Upper lobe of left lung (tissue), 6 donors: ENCODE results near the gene CAV1. TPM values are rescaled to one million over a fixed set of nuclear protein-coding genes. Genes with fewer than 3 reads are reported as not detected.
"Not testable (repeated sequence)": the region's sequence is repeated elsewhere in the genome, so short reads cannot be mapped to it uniquely, and the experiment has no call there.

ENCODE experiments used
- ATAC-seq, 2 donors: fragments of 200-7000 bp; cut with Tn5 transposase; one replicate each; pipeline ENCODE4 v1.9.1; 2022; ENCODE audit warnings: mild to moderate bottlenecking in 2 of 2, moderate library complexity in 2 of 2; ENCODE audit not compliant: low FRiP score in 2 of 2
- DNase-seq, 2 donors: peaks; one replicate each; pipeline ENCODE4 v3.0.0-alpha.2; 2019 to 2020
- H3K27ac ChIP-seq, 4 donors: fragments of 200-600 bp; sonication (generic); one replicate each; pipeline ENCODE4 v1.5.1; 2016 to 2019
- H3K27me3 ChIP-seq, 4 donors: fragments of 200-600 bp; sonication (generic); one replicate each; pipeline ENCODE4 v1.5.1; 2017 to 2019
- H3K36me3 ChIP-seq, 4 donors: fragments of 200-600 bp; sonication (generic); one replicate each; pipeline ENCODE4 v1.5.1; 2016 to 2019
- H3K4me1 ChIP-seq, 4 donors: fragments of 200-600 bp; sonication (generic); one replicate each; pipeline ENCODE4 v1.5.1; 2018 to 2019
- H3K4me3 ChIP-seq, 4 donors: fragments of 200-600 bp; sonication (generic); one replicate each; pipeline ENCODE4 v1.5.1; 2017 to 2019; ENCODE audit warnings: mild to moderate bottlenecking in 2 of 4, moderate library complexity in 1 of 4
- H3K9me3 ChIP-seq, 4 donors: fragments of 200-600 bp; sonication (generic); one replicate each; pipeline ENCODE4 v1.5.1; 2018 to 2019
- CTCF ChIP-seq, 6 experiments: fragments of 450-650 bp in 4 of 6; fragments of 200-600 bp in 2 of 6; sonication (generic) in 2 of 6; IDR thresholded peaks; one replicate each; pipeline ENCODE4 v1.5.1; 2016 to 2019; ENCODE audit warnings: antibody characterized with exemption in 6 of 6
- EP300 ChIP-seq, 4 donors: sonication (generic); formaldehyde crosslinking; IDR thresholded peaks; one replicate each; pipeline ENCODE4 v1.5.1; 2017; ENCODE audit warnings: antibody characterized with exemption in 4 of 4, control low read depth in 2 of 4
- POLR2A ChIP-seq, 4 donors: fragments of 450-650 bp; IDR thresholded peaks; one replicate each; pipeline ENCODE4 v1.5.1; 2016 to 2017; ENCODE audit warnings: antibody characterized with exemption in 4 of 4, mild to moderate bottlenecking in 2 of 4
- POLR2AphosphoS5 ChIP-seq, 2 donors: sonication (generic); formaldehyde crosslinking; IDR thresholded peaks; one replicate each; pipeline ENCODE4 v1.5.1; 2017; ENCODE audit warnings: antibody characterized with exemption in 2 of 2
- WGBS, 2 donors: methylation state at CpG; one replicate each; pipeline ENCODE4 v1.1.5; 2017 to 2018; 5-methylcytosine and 5-hydroxymethylcytosine counted together
- total RNA-seq, 6 donors: library from RNA; depleted of rRNA in 4 of 6; stranded (reverse); fragments of >200 nt in 4 of 6; gene quantifications; one replicate each; pipeline versions ENCODE4 v1.1.0 to v1.2.1, GENCODE V29; 2016 to 2021
- donor health status: DM: no; HTN: no; CAD: no; lungs with moderate emphysema.
- donor health status: DM: no; HTN: yes; CAD: no; lungs with severe emphysema.

The CAV1 gene
- total RNA-seq, 6 donors from 2014 or later = 207 to 951 (median 552) TPM

- ATAC-seq (peak in 1 of 2 donors; percentile 42), DNase-seq (no peak)
- no peaks in the 10 kb centered on the region for H3K36me3 ChIP-seq
- TF ChIP-seq CTCF (IDR thresholded peaks at IDR 0.05) = no peak
- no peak for TF ChIP-seq POLR2AphosphoS5 (IDR thresholded peaks at IDR 0.05)
- no peak for TF ChIP-seq POLR2A (IDR thresholded peaks at IDR 0.05)
- TF ChIP-seq EP300 (IDR thresholded peaks at IDR 0.05) = no peak
- peak overlapping the region in 1 of 4 donors; percentile 49 for H3K27ac ChIP-seq
- no peak overlapping the region for H3K4me3 ChIP-seq
- H3K9me3 ChIP-seq = no peaks in the 10 kb centered on the region
- 71 to 75% methylated on average over 5 of the region's 5 CpGs for WGBS, 2 donors
- H3K4me1 ChIP-seq = peaks cover 0 to 9% (median 5%) of the 10 kb centered on the region in 4 donors
- no peaks in the 10 kb centered on the region for H3K27me3 ChIP-seq
Observed at GRCh38 chr7:116582806-116583444, 58.1 kb downstream of the CAV1 start.

GRCh38 chr7:116583653-116584052 is 58.8 kb downstream of the CAV1 start:
- 22 to 35% methylated on average over 1 of the region's 1 CpG for WGBS, 2 donors
- H3K4me3 ChIP-seq = no peak overlapping the region
- no peaks in the 10 kb centered on the region for H3K27me3 ChIP-seq
- H3K36me3 ChIP-seq = no peaks in the 10 kb centered on the region
- no peak for ATAC-seq
- DNase-seq = no peak
- peaks cover 6 to 14% (median 10%) of the 10 kb centered on the region in 4 donors for H3K4me1 ChIP-seq
- H3K9me3 ChIP-seq = no peaks in the 10 kb centered on the region
- no peak for TF ChIP-seq POLR2A (IDR thresholded peaks at IDR 0.05)
- no peak for TF ChIP-seq CTCF (IDR thresholded peaks at IDR 0.05)
- no peak for TF ChIP-seq EP300 (IDR thresholded peaks at IDR 0.05)
- TF ChIP-seq POLR2AphosphoS5 (IDR thresholded peaks at IDR 0.05) = no peak
- peak overlapping the region in 1 of 4 donors; percentile 21 for H3K27ac ChIP-seq

GRCh38 chr7:116584721-116585120 is 59.9 kb downstream of the CAV1 start:
- TF ChIP-seq POLR2AphosphoS5 (IDR thresholded peaks at IDR 0.05) = no peak
- no peak for TF ChIP-seq POLR2A (IDR thresholded peaks at IDR 0.05)
- TF ChIP-seq CTCF (IDR thresholded peaks at IDR 0.05) = no peak
- no peak for TF ChIP-seq EP300 (IDR thresholded peaks at IDR 0.05)
- no peaks in the 10 kb centered on the region for H3K36me3 ChIP-seq
- 78 to 81% methylated on average over 1 of the region's 1 CpG for WGBS, 2 donors
- no peaks in the 10 kb centered on the region for H3K27me3 ChIP-seq
- no peak for DNase-seq
- no peak overlapping the region for H3K4me3 ChIP-seq
- H3K27ac ChIP-seq = no peak overlapping the region
- ATAC-seq = no peak
- H3K9me3 ChIP-seq = no peaks in the 10 kb centered on the region
- H3K4me1 ChIP-seq = peaks cover 9 to 19% (median 13%) of the 10 kb centered on the region in 4 donors

- 91 to 92% methylated on average over 3 of the region's 3 CpGs for WGBS, 2 donors
- no peaks in the 10 kb centered on the region for H3K36me3 ChIP-seq
- no peaks in the 10 kb centered on the region for H3K27me3 ChIP-seq
- no peak for ATAC-seq
- H3K4me3 ChIP-seq = no peak overlapping the region
- no peak for TF ChIP-seq POLR2A (IDR thresholded peaks at IDR 0.05)
- TF ChIP-seq EP300 (IDR thresholded peaks at IDR 0.05) = no peak
- TF ChIP-seq POLR2AphosphoS5 (IDR thresholded peaks at IDR 0.05) = no peak
- no peak for TF ChIP-seq CTCF (IDR thresholded peaks at IDR 0.05)
- DNase-seq = no peak
- H3K9me3 ChIP-seq = no peaks in the 10 kb centered on the region
- H3K4me1 ChIP-seq = peaks cover 9 to 19% (median 13%) of the 10 kb centered on the region in 4 donors
- H3K27ac ChIP-seq = no peak overlapping the region
Observed at GRCh38 chr7:116585392-116585791, 60.6 kb downstream of the CAV1 start.

- ATAC-seq (no peak), DNase-seq (no peak)
- Histone ChIP-seq H3K9me3 (no peaks in the 10 kb centered on the region), H3K36me3 (no peaks in the 10 kb centered on the region), H3K27ac (no peak overlapping the region), H3K27me3 (no peaks in the 10 kb centered on the region), H3K4me3 (no peak overlapping the region), H3K4me1 (peaks cover 9 to 19% (median 13%) of the 10 kb centered on the region in 4 donors)
- WGBS, 2 donors = 70 to 79% methylated on average over 4 to 5 of the region's 5 CpGs
- TF ChIP-seq CTCF (IDR thresholded peaks at IDR 0.05) = no peak
Observed at GRCh38 chr7:116585967-116586366, 61.1 kb downstream of the CAV1 start.

- not testable (repeated sequence) for H3K4me3 ChIP-seq, DNase-seq, ATAC-seq, H3K9me3 ChIP-seq, H3K27me3 ChIP-seq, H3K27ac ChIP-seq, H3K36me3 ChIP-seq
- 98 to 99% methylated on average over 3 of the region's 3 CpGs for WGBS, 2 donors
- H3K4me1 ChIP-seq = peaks cover 9 to 26% (median 15%) of the 10 kb centered on the region in 4 donors
Observed at GRCh38 chr7:116587200-116587599, 62.4 kb downstream of the CAV1 start.
